ENCODE results near the gene LSM14A.

LSM14A gene

DNA sequence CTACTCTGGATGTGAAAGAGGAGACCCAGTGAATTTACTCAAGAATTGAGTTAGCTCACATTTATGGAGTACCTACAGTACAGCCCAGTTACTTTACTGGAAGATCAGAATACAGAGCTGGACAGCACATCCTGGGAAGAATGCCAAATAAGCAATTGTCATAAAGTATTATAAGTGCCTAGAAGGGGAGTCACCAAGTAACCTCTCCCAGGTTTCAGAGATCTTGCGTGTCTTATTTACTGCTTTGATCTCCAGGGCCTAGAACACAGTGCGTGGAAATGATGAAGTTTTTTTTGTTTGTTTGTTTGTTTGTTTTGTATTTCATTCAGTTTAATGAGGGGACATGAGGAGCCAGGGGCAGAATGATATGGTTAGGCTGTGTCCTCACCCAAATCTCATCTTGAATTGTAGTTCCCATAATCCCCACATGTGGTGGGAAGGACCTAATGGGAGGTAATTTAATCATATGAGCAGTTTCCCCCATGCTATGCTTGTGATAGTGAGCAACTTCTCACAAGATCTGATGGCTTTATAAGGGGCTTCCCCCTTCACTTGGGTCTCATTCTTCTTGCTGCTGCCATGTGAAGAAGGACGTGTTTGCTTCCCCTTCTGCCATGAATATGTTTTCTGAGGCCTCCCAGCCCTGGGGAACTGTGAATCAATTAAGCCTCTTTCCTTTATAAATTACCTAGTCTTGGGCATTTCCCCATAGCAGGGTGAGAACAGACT is 87.2 kb downstream of the LSM14A start:
- no peak for DNase-seq

GRCh38 chr19:34260771-34261173 is 88.5 kb downstream of the LSM14A start:
- no peak for DNase-seq

DNA sequence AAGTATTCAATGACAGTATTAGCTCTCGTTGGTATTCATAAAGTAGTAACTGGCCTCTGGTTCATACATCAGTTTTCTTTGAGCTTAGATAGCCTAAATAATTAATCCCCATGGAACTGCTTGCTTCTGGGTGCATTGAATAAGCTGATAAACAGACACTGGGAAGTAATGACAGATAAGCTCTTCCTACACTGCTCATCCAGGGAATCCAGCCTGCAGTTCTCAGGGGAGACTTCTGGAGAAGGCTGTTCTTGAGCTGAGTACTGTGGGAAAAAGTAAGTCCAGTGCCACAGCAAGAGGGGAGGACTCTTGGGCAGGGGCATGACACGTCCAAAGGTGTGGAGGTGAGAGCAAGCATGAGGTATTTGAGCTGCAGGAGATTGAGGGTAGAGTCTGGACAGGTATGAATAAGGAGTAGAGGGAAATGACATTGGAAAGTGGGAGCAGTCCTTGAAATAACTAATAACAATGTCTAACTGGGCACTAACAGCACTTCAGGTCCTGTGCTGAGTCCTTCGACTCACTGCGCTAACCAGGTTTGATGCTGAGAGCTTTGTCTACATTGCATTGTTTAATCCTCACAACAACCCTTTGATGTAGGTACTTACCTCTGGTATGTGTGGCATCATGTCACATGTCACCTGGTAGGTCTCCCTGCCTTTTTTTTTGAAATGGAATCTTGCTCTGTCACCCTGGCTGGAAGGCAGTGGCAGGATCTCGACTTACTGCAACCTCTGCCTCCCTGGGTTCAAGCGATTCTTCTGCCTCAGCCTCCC is 89.2 kb downstream of the LSM14A start:
- no peak for DNase-seq

- no peak for DNase-seq
Measured at GRCh38 chr19:34263745-34264237, 91.5 kb downstream of the LSM14A start.

DNA sequence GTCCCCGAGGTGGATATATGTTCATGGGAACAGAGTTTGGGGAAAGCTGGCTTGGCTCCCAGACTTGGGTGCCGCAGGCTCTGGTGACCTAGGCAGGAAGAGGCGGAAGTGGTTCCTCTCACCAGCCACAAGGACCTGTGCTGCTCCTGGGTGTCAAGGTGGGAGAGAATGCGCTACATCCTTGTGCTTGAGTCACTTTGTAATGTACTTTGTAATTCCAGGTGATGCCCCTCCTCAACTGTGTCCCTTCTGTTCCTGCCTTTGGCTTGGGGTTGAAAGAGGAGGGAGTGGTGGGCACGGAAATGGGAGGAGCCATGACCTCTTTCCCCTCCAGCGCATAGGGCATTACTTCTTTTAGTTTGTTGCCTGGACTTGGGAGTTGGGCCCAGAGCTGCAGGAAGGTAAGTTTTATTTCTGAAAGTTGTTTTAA is 92.9 kb downstream of the LSM14A start:
- no peak for DNase-seq

GRCh38 chr19:34269081-34269480 is 96.8 kb downstream of the LSM14A start:
- DNase-seq: no peak

DNA sequence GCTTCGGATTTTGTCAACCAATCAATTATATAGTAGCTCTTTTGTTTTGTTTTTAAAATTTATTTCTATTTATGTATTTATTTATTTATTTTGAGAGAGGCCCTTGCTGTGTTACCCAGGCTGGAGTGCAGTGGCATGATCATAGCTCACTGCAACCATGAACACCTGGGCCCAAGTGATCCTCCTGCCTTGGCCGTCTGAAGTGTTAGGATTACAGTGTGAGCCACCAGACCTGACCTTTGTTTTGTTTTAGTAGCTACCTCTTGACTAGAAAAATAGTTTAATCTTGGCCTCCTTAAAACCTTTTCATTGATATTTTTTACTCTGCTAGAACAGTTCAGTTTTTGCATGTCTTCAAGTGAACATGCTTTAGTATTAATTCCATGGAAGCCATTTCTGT is 97.2 kb downstream of the LSM14A start:
- DNase-seq: no peak

GRCh38 chr19:34269968-34270621 is 97.8 kb downstream of the LSM14A start:
- DNase-seq: no peak

- DNase-seq: no peak
Measured at GRCh38 chr19:34273121-34273520, 100.8 kb downstream of the LSM14A start.

DNA sequence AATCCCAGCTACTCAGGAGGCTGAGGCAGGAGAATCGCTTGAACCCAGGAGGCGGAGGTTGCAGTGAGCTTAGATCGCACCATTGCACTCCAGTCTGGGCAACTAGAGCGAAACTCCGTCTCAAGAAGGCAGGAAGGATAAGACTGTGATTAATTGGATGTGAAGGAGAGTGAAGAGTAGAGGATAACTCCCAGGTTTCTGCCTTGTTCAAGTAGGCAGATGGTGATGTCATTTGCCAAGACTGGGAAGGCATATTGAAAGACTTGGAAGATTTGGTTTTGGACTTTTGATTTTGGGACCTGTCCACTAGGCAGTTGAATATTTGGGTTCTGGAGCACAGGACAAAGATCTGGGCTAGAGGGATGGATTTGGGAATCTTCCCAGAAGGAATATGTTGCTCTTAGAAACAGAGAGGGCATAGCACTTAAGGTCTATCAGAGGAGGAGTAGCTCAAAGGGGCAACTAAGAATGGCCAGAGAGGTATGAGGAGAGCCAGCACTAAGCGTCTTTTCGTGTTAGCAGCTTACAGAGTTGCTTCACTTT is 102.1 kb downstream of the LSM14A start:
- DNase-seq: no peak

DNA sequence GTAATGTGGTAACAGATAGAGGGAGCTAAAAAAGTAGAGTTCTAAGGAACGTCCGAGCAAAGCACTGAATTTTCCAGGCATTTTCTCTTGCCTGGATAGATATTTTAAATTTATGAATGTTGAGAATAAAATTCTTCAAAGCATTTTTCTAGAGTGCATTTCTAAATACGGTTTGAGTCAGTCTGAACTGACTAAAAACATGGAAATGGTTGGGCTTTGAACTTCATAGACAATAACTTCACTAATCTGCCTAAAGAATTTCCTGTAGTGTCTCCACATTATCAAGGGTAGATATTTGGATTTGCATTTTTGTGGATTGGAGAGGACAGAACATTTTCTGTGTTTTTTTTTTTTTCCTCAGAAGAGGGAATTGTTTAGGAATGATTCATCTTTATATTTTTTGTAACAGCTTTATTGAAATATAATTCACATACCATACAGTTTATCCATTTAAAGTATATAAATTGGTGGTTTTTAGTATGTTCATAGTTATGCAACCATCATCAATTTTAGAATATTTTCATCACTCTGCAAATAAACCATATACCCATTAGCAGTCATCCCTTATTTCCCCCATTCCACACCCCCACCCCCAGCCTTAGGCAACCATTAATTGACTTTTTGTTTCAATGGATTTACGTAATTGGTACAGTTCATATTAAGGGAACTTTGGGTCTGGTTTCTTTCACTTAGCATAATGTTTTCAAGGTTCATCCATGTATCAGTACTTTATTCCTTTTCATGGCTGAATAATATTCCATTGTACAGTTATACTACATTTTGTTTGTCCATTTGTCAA is 102.7 kb downstream of the LSM14A start:
- DNase-seq: no peak

DNA sequence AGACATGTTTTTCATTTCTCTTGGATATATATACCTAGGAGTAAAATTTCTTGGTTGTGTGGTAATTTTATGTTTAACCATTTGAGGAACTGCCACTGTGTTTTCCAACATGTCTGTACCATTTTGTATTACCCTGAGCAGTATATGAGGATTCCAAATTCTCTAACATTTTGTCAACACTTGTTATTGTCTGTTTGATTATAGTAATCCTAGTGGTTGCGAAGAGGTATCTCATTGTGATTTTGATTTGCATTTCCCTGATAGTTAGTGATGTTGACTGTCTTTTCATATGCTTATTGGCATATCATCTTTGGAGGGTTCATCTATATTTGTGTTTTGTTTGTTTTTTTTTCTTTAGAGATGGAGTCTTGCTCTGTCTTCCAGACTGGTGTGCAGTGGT is 103.4 kb downstream of the LSM14A start:
- DNase-seq: no peak

GRCh38 chr19:34276614-34277013 is 104.3 kb downstream of the LSM14A start:
- no peak for DNase-seq

DNA sequence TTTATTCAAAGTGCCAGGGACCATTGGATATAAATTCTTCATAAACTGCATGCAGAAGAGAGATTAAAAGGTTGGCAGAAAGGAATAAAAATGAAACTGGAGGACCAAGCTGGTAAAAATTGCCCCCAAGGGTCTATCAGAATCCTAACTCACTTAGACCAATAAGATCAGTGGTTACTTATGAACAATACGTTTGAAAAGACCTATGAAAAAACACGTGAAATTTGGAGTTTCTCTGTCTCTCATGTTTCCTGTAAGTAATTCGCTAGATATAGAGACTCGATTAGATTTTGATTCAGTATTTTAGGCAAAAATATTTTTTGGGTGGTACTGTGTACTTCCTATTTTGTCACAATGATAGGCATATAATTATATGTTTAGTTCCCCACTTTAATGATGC is 104.9 kb downstream of the LSM14A start:
- no peak for DNase-seq

DNA sequence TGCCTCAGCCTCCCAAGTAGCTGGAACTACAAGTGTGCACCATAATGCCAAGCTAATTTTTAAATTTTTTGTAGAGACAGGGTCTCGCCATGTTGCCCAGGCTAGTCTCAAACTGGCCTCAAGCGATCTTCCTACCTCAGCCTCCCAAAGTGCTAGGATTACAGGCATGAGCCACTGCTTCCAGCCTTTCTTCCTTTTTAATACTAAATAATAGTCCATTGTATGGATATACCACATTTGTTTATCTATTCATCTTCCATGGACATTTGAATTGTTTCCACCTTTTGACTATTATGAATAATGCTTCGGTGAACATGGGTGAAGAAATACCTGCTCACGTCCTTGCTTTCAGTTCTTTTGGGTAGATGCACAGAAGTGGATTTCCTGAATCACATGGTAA is 106.5 kb downstream of the LSM14A start:
- no peak for DNase-seq
